ENCODE results near the gene FOXD2. TPM values are rescaled to one million over a fixed set of nuclear protein-coding genes. Genes with fewer than 3 reads are reported as not detected.

Gene FOXD2
- polyA plus RNA-seq, 4 donors: 4.7 to 9.5 (median 8.2) TPM

DNA sequence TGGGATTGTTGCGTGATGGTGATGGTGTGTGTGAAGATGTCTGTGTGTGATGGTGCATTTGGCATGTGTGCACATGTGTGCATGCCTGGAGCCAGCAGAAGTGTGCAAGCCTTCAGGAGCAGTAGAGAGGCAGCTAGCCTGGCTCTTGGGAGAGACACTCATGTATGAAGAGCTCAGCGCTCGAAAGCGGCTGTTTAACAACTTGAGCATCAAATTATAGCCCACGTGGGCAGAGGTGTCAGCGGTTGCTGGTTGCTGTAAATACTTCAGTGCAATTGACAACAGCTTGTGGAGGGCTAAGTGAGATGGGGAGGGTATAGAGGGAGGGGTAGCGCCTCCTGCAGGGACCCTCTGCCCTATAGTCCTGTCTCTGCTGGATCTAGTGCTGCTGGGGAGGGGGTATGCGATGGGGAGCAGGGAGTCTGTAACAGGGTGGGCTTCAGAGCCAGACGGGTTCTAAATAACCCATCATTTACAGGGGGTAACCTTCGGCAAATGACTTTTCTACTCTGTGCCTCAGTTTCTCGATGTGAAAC is 21.5 kb downstream of the FOXD2 start:
- no peak for DNase-seq (ENCODE audit: low read depth in 4 of 4, low spot score in 2 of 4)

DNA sequence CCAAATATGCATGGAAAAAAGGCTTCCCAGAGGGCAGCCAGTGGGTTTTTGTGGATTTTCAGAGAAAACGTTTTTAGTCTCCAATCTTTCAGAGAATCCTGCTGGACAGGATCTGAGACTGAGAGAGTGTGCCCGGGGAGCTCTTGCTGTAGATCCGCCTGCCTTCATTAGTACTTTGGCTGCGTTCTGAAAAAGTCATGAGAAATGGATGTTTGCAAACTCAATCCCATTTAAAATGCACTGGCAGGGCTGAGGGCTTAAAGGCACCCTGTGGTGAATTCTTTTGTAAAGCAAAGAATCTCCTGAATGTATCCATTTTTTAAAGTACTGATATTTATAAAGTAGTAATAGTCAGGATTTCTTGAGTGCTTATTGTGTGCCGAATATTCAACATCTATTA is 22.2 kb downstream of the FOXD2 start:
- no peak for DNase-seq (ENCODE audit: low read depth in 4 of 4, low spot score in 2 of 4)

GRCh38 chr1:47460456-47460855 is 22.6 kb downstream of the FOXD2 start:
- no peak for DNase-seq (ENCODE audit: low read depth in 4 of 4, low spot score in 2 of 4)

DNA sequence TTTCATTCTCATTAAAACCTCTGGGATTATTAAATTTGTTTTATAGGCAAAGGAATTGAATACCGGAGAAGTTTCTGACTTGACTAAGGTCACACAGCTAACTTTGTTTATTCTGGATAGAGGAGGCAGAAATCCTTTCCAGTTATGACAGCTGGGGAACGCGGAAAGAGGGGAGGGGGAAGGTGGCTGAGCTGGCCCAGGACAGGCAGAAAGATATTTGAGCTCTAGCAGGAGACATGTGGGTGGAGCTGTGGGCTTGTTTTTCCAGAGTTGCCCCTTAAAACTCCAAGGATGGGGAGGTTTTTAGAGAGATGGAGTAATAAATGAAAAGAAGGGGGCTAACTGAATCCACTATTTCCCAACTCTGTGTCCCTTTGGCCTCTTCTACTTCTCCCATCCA is 27.8 kb downstream of the FOXD2 start:
- DNase-seq (ENCODE audit: low read depth in 4 of 4, low spot score in 2 of 4): no peak

GRCh38 chr1:47468709-47469389 is 31.0 kb downstream of the FOXD2 start:
- peak in 1 of 4 donors; percentile 41 for DNase-seq (ENCODE audit: low read depth in 4 of 4, low spot score in 2 of 4)

GRCh38 chr1:47469390-47469759 is 31.5 kb downstream of the FOXD2 start:
- no peak for DNase-seq (ENCODE audit: low read depth in 4 of 4, low spot score in 2 of 4)

DNA sequence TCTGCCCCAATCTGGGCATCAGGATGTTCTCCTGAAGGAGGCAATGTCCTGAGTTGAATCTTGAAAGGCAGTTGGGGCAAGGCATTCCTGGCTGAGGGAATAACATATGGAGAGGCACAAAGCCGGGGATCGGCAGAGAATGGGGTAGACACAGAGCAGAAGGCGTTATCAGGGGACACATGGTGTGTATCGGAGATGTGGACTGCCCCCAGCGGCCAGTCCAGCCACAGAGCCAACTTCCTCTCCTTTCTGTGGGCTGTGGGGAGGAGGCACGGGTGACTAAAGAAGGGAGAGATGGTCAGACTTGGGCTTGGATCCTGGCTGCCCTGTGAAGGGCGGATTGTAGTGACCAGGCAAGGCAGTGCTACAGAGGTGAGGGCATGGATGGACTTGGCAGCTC is 32.1 kb downstream of the FOXD2 start:
- no peak for DNase-seq (ENCODE audit: low read depth in 4 of 4, low spot score in 2 of 4)

- DNase-seq (ENCODE audit: low read depth in 4 of 4, low spot score in 2 of 4): no peak
Observed at GRCh38 chr1:47471163-47471562, 33.3 kb downstream of the FOXD2 start.

DNA sequence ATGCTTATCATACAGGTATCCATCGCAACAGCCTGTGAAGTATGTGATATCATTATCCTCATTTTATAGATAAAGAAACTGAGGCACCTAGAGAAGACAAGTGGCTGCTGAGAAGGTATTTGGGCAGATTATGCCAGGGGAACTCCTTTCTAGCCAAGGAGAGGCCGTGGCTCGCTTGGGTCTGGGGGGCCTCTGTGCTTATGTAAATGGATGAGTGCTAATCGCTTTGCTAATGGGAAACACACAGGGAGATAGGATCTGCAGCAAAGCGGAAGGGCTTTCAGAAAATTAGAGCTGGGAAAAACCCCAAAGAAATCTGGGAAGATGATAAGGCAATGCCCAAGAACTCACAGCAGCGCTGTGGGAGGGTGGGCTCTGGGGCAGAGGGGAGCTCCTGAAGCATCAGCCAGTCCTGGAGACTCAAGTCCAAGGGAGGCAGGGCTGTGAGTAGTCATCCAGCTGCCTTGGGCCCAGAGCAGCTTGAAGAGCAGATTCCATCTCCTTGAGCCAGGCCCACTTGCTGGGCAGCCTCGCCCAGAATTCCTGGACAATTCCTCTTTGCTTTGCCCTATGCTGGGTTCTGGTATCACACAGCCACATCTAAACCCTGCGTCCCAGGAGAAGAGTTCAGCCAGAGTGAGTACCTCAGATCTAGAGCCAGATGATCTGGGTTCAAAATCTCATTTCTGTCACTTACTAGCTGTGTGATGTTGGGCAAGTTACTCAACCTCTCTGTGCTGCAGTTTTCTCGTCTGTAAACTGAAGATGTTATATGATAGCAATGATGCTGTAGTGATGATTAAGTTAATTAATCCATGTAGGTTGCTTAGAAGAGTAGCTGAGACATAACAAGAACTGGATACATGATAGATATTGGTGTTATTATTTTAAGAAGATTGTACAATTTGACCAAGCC is 36.7 kb downstream of the FOXD2 start:
- no peak for DNase-seq (ENCODE audit: low read depth in 4 of 4, low spot score in 2 of 4)

- no peak for DNase-seq (ENCODE audit: low read depth in 4 of 4, low spot score in 2 of 4)
Observed at GRCh38 chr1:47477595-47478080, 39.8 kb downstream of the FOXD2 start.

GRCh38 chr1:47478090-47478489 is 40.2 kb downstream of the FOXD2 start:
- DNase-seq (ENCODE audit: low read depth in 4 of 4, low spot score in 2 of 4): peak in 1 of 4 donors; percentile 48

- DNase-seq (ENCODE audit: low read depth in 4 of 4, low spot score in 2 of 4): no peak
Observed at GRCh38 chr1:47479664-47480063, 41.8 kb downstream of the FOXD2 start.

- DNase-seq (ENCODE audit: low read depth in 4 of 4, low spot score in 2 of 4): no peak
Observed at GRCh38 chr1:47481936-47482335, 44.1 kb downstream of the FOXD2 start.

DNA sequence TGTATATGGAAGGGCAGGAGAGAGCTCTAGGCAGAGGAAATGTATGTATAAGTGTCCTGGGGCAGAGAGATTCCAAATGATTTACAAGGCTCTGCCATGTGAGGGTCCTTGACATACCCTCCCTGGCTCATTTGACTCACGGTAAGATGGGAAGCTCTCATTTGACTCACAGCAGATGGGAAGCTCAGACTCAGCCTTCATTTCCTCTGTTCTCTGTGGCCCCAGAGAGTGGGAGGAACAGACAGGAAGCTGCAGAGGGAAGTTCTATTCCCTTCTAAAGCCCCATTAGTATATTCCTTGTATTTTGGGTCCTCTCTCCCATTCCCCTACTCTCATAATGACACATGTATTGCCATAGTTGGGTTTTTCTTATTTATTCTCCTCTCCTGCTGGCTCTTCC is 44.9 kb downstream of the FOXD2 start:
- DNase-seq (ENCODE audit: low read depth in 4 of 4, low spot score in 2 of 4): no peak

DNA sequence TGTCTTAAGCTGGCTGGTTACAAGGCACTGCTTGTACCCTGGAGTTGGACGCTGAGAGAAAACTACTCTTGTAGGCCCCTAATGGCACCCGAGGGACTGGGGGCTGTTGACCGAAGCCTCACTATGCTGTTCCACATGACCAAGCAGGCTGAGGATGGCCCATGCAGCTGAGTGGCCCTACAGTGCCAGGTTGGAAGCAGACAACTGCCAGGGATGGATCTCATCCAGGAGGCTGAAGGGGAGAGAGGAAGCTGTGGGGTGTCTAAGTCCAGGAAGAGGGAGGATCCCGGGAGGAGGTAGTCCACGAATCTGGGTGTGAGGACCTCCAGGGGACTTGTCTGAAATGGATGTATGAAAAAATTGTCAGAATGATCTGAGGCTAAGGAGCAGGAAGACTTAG is 45.8 kb downstream of the FOXD2 start:
- DNase-seq (ENCODE audit: low read depth in 4 of 4, low spot score in 2 of 4): no peak

GRCh38 chr1:47485817-47486216 is 48.0 kb downstream of the FOXD2 start:
- no peak for DNase-seq (ENCODE audit: low read depth in 4 of 4, low spot score in 2 of 4)

DNA sequence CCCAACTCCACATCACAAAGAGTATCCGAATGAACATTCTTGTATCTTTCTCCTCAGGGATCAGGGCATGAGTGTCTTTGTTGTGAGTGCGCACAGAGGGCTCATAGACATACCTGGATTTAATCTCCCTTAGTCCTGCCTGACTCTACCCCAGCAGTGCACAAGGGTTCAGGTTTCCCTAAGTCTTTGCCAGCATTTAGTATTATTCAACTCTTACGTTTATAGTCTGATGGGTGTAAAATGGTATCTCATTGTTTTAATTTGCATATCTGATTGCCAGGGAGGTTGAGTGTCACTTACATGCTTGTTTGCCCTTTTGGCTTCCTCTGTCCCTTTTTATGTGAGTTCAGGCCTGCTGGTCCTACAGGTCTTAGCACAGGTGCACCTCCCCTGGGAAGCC is 49.5 kb downstream of the FOXD2 start:
- no peak for DNase-seq (ENCODE audit: low read depth in 4 of 4, low spot score in 2 of 4)

GRCh38 chr1:47487850-47488450 is 50.1 kb downstream of the FOXD2 start:
- DNase-seq (ENCODE audit: low read depth in 4 of 4, low spot score in 2 of 4): no peak

All from left renal cortex interstitium (tissue), 4 donors.